WERI-Rb-1 (cell line): ENCODE measurements around the gene KIAA0825.

Experiments
- DNase-seq: peaks from one replicate; pipeline ENCODE4 v3.0.0-alpha.2; 2020
- H3K27ac ChIP-seq: fragments of 250-450 bp; sonication (Bioruptor Pico); 2 replicates; pipeline ENCODE4 v1.5.1; 2020; ENCODE audit warnings: mild to moderate bottlenecking, moderate library complexity
- H3K27me3 ChIP-seq: fragments of 250-450 bp; sonication (Bioruptor Pico); 2 replicates; pipeline ENCODE4 v1.5.1; 2021; ENCODE audit warnings: mild to moderate bottlenecking, low read depth, moderate library complexity; ENCODE audit not compliant: insufficient read depth, severe bottlenecking
- H3K36me3 ChIP-seq: fragments of 250-450 bp; sonication (Bioruptor Pico); 2 replicates; pipeline ENCODE4 v1.5.1; 2020; ENCODE audit warnings: mild to moderate bottlenecking, moderate library complexity
- H3K4me3 ChIP-seq: 2 replicates; pipeline ENCODE4 v1.5.1; 2011; ENCODE audit warnings: low read depth, mild to moderate bottlenecking, control low read depth, low read length
- H3K9me3 ChIP-seq: fragments of 250-450 bp; sonication (Bioruptor Pico); 2 replicates; pipeline ENCODE4 v1.5.1; 2021; ENCODE audit warnings: mild to moderate bottlenecking, moderate library complexity; ENCODE audit not compliant: severe bottlenecking
- TF ChIP-seq, protein P1 (sequence below): IDR thresholded peaks from 2 replicates; pipeline ENCODE4 v1.5.1; 2011; ENCODE audit warnings: low read depth, mild to moderate bottlenecking, control low read depth, inconsistent platforms, low read length

Gene KIAA0825

DNA sequence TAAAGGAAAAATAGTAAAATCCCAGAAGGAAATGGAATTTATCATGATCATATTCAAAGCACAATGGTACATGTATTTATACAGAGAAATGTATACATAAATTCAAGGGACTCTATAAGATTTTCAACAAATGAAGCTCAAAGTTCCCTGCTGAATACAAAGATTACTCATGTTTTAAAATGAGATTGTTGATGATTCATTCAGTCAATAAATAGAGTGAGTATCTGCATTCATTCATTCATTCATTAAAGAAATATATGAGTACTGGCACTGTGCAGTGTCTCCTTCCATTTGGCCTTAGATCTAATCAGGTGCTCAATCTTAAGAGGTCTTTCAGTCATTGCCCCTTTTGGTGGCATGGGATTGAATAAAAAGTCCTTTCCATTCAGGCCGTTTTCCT is 310.0 kb downstream of the KIAA0825 start:
- Histone ChIP-seq H3K9me3 (no peaks in the 10 kb centered on the region), H3K36me3 (no peaks in the 10 kb centered on the region), H3K4me3 (no peak overlapping the region), H3K27me3 (no peaks in the 10 kb centered on the region), H3K27ac (no peak overlapping the region)
- TF ChIP-seq, protein P1, sequence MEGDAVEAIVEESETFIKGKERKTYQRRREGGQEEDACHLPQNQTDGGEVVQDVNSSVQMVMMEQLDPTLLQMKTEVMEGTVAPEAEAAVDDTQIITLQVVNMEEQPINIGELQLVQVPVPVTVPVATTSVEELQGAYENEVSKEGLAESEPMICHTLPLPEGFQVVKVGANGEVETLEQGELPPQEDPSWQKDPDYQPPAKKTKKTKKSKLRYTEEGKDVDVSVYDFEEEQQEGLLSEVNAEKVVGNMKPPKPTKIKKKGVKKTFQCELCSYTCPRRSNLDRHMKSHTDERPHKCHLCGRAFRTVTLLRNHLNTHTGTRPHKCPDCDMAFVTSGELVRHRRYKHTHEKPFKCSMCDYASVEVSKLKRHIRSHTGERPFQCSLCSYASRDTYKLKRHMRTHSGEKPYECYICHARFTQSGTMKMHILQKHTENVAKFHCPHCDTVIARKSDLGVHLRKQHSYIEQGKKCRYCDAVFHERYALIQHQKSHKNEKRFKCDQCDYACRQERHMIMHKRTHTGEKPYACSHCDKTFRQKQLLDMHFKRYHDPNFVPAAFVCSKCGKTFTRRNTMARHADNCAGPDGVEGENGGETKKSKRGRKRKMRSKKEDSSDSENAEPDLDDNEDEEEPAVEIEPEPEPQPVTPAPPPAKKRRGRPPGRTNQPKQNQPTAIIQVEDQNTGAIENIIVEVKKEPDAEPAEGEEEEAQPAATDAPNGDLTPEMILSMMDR: no peak
- DNase-seq: no peak

DNA sequence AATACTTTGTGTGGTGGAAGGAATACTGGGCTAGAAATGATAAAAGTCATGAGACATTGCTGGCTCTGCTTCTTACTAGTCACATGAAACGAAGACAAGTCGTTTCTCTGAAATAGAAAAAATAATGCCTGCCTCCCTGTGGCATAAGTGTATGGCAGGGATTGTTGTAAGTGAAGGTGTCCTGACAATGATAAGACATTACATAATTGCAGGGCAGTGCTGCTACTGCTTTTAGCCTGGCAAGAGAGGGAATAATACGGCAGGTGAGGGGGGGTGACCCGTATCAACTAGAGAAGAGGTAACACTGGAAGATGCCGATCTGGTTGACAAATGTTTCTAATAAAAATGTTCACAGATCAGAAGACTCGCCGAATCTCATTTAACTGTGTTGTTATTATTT is 314.3 kb downstream of the KIAA0825 start:
- H3K9me3 ChIP-seq: no peaks in the 10 kb centered on the region
- H3K27me3 ChIP-seq: no peaks in the 10 kb centered on the region
- no peak for DNase-seq
- H3K36me3 ChIP-seq: no peaks in the 10 kb centered on the region
- H3K4me3 ChIP-seq: no peak overlapping the region
- H3K27ac ChIP-seq: no peak overlapping the region
- TF ChIP-seq, protein P1: no peak

DNA sequence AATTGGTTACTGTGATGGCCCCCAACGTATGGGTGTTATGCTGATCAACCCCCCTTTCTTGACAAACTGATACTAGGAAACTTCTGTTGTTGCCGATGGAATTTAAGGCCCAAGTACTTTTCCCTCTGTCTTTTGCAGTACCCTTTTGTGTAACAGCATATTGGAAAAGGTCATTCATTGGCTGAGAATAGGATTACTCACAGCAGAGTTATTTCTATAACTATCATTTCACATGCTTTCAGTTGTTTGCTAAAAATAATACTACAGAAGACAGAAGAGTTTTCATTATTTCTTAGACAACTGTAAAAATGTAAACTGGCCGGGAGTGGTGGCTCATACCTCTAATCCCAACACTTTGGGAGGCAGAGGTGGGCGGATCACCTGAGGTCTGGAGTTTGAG is 329.5 kb downstream of the KIAA0825 start:
- Histone ChIP-seq H3K9me3 (peaks cover 2% of the 10 kb centered on the region), H3K27ac (no peak overlapping the region), H3K27me3 (no peaks in the 10 kb centered on the region), H3K36me3 (no peaks in the 10 kb centered on the region), H3K4me3 (no peak overlapping the region)
- no peak for DNase-seq
- TF ChIP-seq, protein P1: no peak

DNA sequence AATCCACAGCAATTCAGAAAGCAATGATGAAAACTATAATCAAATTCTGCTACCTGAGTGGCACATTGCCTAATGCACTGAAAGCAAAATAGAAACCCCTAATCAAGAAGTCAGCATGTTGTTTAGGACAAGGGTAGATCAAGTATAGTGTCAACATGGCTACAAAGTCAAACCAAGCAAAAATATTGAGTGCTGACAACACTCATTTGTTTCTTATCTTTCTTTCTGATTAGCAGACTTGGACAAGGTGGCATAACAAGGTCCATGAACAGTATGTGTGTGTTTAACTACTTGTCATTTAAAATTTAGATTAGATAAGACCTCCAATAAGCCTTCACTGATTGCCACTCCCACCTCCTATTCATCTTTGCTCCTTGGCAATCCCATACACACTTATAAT is 332.4 kb downstream of the KIAA0825 start:
- TF ChIP-seq, protein P1: no peak
- no peak overlapping the region for H3K27ac ChIP-seq
- H3K36me3 ChIP-seq: no peaks in the 10 kb centered on the region
- no peak overlapping the region; the same call in 1 of the 2 replicates for H3K4me3 ChIP-seq
- H3K27me3 ChIP-seq: no peaks in the 10 kb centered on the region
- no peaks in the 10 kb centered on the region for H3K9me3 ChIP-seq
- no peak for DNase-seq

DNA sequence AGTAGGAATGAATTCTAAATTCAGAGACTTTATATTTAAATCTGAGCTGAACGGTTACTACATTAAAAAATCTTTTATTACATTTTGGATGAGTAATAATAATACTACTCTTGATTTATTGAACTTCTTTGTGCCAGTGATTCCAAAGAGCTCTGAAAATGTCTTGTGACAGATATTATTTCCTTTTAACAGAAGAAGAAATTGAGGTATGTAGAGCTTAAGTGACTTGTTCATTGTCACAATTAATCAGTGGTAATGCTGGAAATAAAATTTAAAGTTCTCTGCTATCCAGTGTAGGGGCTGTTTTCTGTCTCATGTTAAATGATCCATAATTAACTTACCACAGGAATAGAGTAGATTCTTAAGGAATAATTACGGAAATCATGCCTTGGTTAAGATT is 335.3 kb downstream of the KIAA0825 start:
- no peak overlapping the region for H3K4me3 ChIP-seq
- no peak for DNase-seq
- H3K27ac ChIP-seq: no peak overlapping the region
- no peaks in the 10 kb centered on the region for H3K9me3 ChIP-seq
- TF ChIP-seq, protein P1: no peak
- no peaks in the 10 kb centered on the region for H3K36me3 ChIP-seq
- H3K27me3 ChIP-seq: no peaks in the 10 kb centered on the region

DNA sequence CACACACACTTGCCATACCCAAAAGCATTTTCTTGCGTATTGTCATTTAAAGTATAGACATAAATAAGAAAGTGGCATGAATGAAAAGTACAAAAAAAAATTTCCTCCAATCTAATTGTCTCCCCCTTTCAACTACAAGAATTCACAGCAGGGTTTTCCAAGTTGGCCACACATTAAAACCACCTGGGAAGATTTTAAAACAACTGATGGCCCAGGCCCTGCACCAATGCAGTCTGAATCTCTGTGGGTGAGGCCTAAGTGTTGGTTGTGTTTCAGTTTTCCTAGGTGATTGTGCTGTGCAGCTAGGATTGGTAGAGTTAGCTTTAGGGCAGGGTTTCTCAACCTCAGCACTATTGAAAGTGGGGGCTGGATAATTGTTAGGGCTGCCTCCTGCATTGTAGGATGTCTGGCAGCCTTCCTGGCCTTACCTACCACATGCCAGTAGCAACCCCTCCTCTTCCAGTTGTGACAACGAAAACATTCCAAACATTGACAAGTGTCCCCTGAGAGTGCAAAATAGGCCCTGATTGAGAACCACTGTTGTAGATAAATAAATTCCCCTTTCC is 337.1 kb downstream of the KIAA0825 start:
- no peaks in the 10 kb centered on the region for H3K9me3 ChIP-seq
- DNase-seq: no peak
- H3K36me3 ChIP-seq: no peaks in the 10 kb centered on the region
- TF ChIP-seq, protein P1: no peak
- no peak overlapping the region for H3K27ac ChIP-seq
- no peak overlapping the region for H3K4me3 ChIP-seq
- H3K27me3 ChIP-seq: no peaks in the 10 kb centered on the region
